Neural cell (in vitro differentiated cells): ENCODE data around the gene QRICH2. TPM values are rescaled to one million over a fixed set of nuclear protein-coding genes. Genes with fewer than 3 reads are reported as not detected.

Experiments used
- H2AFZ ChIP-seq: fragments of 200-600, 300-800 bp; sonication (generic), shearing (Covaris generic); 2 replicates; pipeline ENCODE4 v1.6.0; 2014; ENCODE audit warnings: low read depth, mild to moderate bottlenecking, antibody characterized with exemption, low read length, moderate library complexity
- H3F3A ChIP-seq: fragments of 200-600 bp; shearing (Covaris generic); 2 replicates; pipeline ENCODE4 v1.6.1; 2016; ENCODE audit warnings: mild to moderate bottlenecking, moderate library complexity, mixed read lengths, antibody characterized with exemption, low read length; ENCODE audit not compliant: insufficient read depth, poor library complexity, severe bottlenecking
- H3K27ac ChIP-seq: fragments of 200-600, 300-800 bp; sonication (generic), shearing (Covaris generic); 2 replicates; pipeline ENCODE4 v1.5.1; 2014; ENCODE audit warnings: mild to moderate bottlenecking, low read length, moderate library complexity
- H3K27me3 ChIP-seq: fragments of 300-800, 200-600 bp; sonication (generic), shearing (Covaris generic); 2 replicates; pipeline ENCODE4 v1.6.0; 2014; ENCODE audit warnings: mild to moderate bottlenecking, low read depth, low read length, moderate library complexity; ENCODE audit not compliant: insufficient read depth
- H3K36me3 ChIP-seq: fragments of 300-800, 200-600 bp; sonication (generic), shearing (Covaris generic); 2 replicates; pipeline ENCODE4 v1.5.1; 2014; ENCODE audit warnings: mild to moderate bottlenecking, antibody characterized with exemption, low read length, moderate library complexity; ENCODE audit not compliant: insufficient read depth
- H3K4me2 ChIP-seq: fragments of 300-800, 200-600 bp; sonication (generic), shearing (Covaris generic); 2 replicates; pipeline ENCODE4 v1.6.0; 2014; ENCODE audit warnings: mild to moderate bottlenecking, low read length
- H3K4me3 ChIP-seq: fragments of 300-800, 200-600 bp; sonication (generic), shearing (Covaris generic); 2 replicates; pipeline ENCODE4 v1.5.1; 2014; ENCODE audit warnings: mild to moderate bottlenecking, low read length, moderate library complexity
- H3K79me2 ChIP-seq: fragments of 200-600 bp; shearing (Covaris generic); replicated peaks from 2 replicates; pipeline ENCODE4 v1.6.0; 2014; ENCODE audit warnings: mild to moderate bottlenecking, low read length, moderate library complexity; ENCODE audit not compliant: insufficient read depth
- H3K9ac ChIP-seq: fragments of 300-800, 200-600 bp; sonication (generic), shearing (Covaris generic); 2 replicates; pipeline ENCODE4 v1.6.1; 2016; ENCODE audit warnings: mild to moderate bottlenecking, low read length, mixed read lengths
- H3K9me2 ChIP-seq: fragments of 200-600 bp; shearing (Covaris generic); 2 replicates; pipeline ENCODE4 v1.6.1; 2016; ENCODE audit warnings: mild to moderate bottlenecking, low read length, mixed read lengths; ENCODE audit not compliant: insufficient read depth
- H3K9me3 ChIP-seq: fragments of 200-600, 300-800 bp; sonication (generic), shearing (Covaris generic); 2 replicates; pipeline ENCODE4 v1.6.1; 2016; ENCODE audit warnings: mild to moderate bottlenecking, mixed run types, low read length, moderate library complexity, mixed read lengths
- H4K20me1 ChIP-seq: fragments of 200-600 bp; shearing (Covaris generic); 2 replicates; pipeline ENCODE4 v1.6.1; 2016; ENCODE audit warnings: mild to moderate bottlenecking, mixed run types; ENCODE audit not compliant: insufficient read depth
- CTCF ChIP-seq: fragments of 450-650 bp; IDR thresholded peaks from 2 replicates; pipeline ENCODE4 v1.5.1; 2014; ENCODE audit warnings: antibody characterized with exemption, mild to moderate bottlenecking, moderate library complexity; ENCODE audit not compliant: poor library complexity, severe bottlenecking
- EP300 ChIP-seq: fragments of 450-650 bp; conservative IDR thresholded peaks from 2 replicates; pipeline ENCODE4 v1.6.1; 2014; ENCODE audit warnings: antibody characterized with exemption, mild to moderate bottlenecking, moderate library complexity; ENCODE audit not compliant: poor library complexity, severe bottlenecking
- EZH2 ChIP-seq: fragments of 200-600, 300-800 bp; shearing (Covaris generic), sonication (generic); IDR thresholded peaks from 2 replicates; pipeline ENCODE4 v1.6.1; 2014; ENCODE audit warnings: antibody characterized with exemption, low read length, borderline replicate concordance, mild to moderate bottlenecking; ENCODE audit not compliant: insufficient read depth, poor library complexity, severe bottlenecking
- MXI1 ChIP-seq: fragments of 450-650 bp; conservative IDR thresholded peaks from 2 replicates; pipeline ENCODE4 v1.6.1; 2014; ENCODE audit warnings: antibody characterized with exemption, mild to moderate bottlenecking; ENCODE audit not compliant: poor library complexity, severe bottlenecking
- POLR2AphosphoS5 ChIP-seq: IDR thresholded peaks from 2 replicates; pipeline ENCODE4 v1.6.1; 2012
- RAD21 ChIP-seq: fragments of 450-650 bp; conservative IDR thresholded peaks from 2 replicates; pipeline ENCODE4 v1.6.1; 2014; ENCODE audit warnings: antibody characterized with exemption, mild to moderate bottlenecking, moderate library complexity
- REST ChIP-seq: IDR thresholded peaks from 2 replicates; pipeline ENCODE4 v1.6.1; 2012; ENCODE audit warnings: borderline replicate concordance
- SMC3 ChIP-seq: fragments of 450-650 bp; conservative IDR thresholded peaks from 2 replicates; pipeline ENCODE4 v1.6.1; 2014; ENCODE audit warnings: antibody characterized with exemption, mild to moderate bottlenecking, moderate library complexity; ENCODE audit not compliant: poor library complexity
- TAF1 ChIP-seq: IDR thresholded peaks from 2 replicates; pipeline ENCODE4 v1.6.1; 2012; ENCODE audit warnings: low read depth
- polyA plus RNA-seq: library from polyadenylated mRNA; depleted of rRNA; stranded (reverse); fragments of >200 nt; gene quantifications from 2 replicates; pipeline ENCODE4 v1.2.3, GENCODE V29; 2014

Gene QRICH2
- polyA plus RNA-seq, 1 donor from 2014 or later = 17.3 TPM

GRCh38 chr17:76337413-76337777, 29.3 kb upstream of the QRICH2 start:
- Histone ChIP-seq H3K36me3 (peaks cover under 1% of the 10 kb centered on the region), H3K9ac (no peak overlapping the region), H3K4me2 (no peak overlapping the region), H3K79me2 (no peaks in the 10 kb centered on the region), H3K9me3 (no peaks in the 10 kb centered on the region), H4K20me1 (no peaks in the 10 kb centered on the region), H2AFZ (no peak overlapping the region), H3K27me3 (no peaks in the 10 kb centered on the region), H3K9me2 (no peaks in the 10 kb centered on the region), H3F3A (no peaks in the 10 kb centered on the region), H3K27ac (no peak overlapping the region), H3K4me3 (no peak overlapping the region)
- TF ChIP-seq MXI1 (no peak), REST (no peak), SMC3 (no peak), EP300 (no peak), POLR2AphosphoS5 (no peak), EZH2 (no peak), CTCF (no peak), RAD21 (no peak), TAF1 (no peak)

- Histone ChIP-seq H3K27me3 (no peaks in the 10 kb centered on the region), H3F3A (no peaks in the 10 kb centered on the region), H3K4me3 (no peak overlapping the region), H3K4me2 (no peak overlapping the region), H3K27ac (no peak overlapping the region), H3K9ac (no peak overlapping the region), H4K20me1 (no peaks in the 10 kb centered on the region), H3K9me2 (no peaks in the 10 kb centered on the region), H3K36me3 (peaks cover 6% of the 10 kb centered on the region), H3K9me3 (no peaks in the 10 kb centered on the region), H2AFZ (no peak overlapping the region), H3K79me2 (no peaks in the 10 kb centered on the region)
- TF ChIP-seq EZH2 = no peak
- TF ChIP-seq TAF1 = no peak
- no peak for TF ChIP-seq RAD21
- TF ChIP-seq MXI1 = no peak
- TF ChIP-seq EP300 = no peak
- no peak for TF ChIP-seq CTCF
- TF ChIP-seq POLR2AphosphoS5 = no peak
- no peak for TF ChIP-seq REST
- no peak for TF ChIP-seq SMC3
Measured at GRCh38 chr17:76336756-76337412, 28.8 kb upstream of the QRICH2 start.
